HG03135 (cell line): ENCODE results near the gene SYCN.

Experiments used
- ATAC-seq: cut with Tn5 transposase; IDR thresholded peaks from one replicate; pipeline ENCODE4 v1.9.1; 2021; ENCODE audit warnings: mild to moderate bottlenecking, moderate library complexity; ENCODE audit not compliant: unreplicated experiment

SYCN gene

GRCh38 chr19:39196320-39196719 lies 7.7 kb downstream of the SYCN start:
- ATAC-seq = no peak

GRCh38 chr19:39195755-39196154 lies 8.3 kb downstream of the SYCN start:
- ATAC-seq = no peak

GRCh38 chr19:39194832-39195542 lies 9.1 kb downstream of the SYCN start:
- no peak for ATAC-seq

GRCh38 chr19:39193803-39194202 lies 10.3 kb downstream of the SYCN start:
- ATAC-seq = no peak

- ATAC-seq = no peak
Observed at GRCh38 chr19:39192846-39193245, 11.2 kb downstream of the SYCN start.

GRCh38 chr19:39190768-39191167 lies 13.3 kb downstream of the SYCN start:
- no peak for ATAC-seq

GRCh38 chr19:39188960-39189359 lies 15.1 kb downstream of the SYCN start:
- no peak for ATAC-seq

GRCh38 chr19:39187552-39187943 lies 16.5 kb downstream of the SYCN start:
- no peak for ATAC-seq

GRCh38 chr19:39186391-39186790 lies 17.7 kb downstream of the SYCN start:
- ATAC-seq = no peak

GRCh38 chr19:39183104-39183503 lies 21.0 kb downstream of the SYCN start:
- ATAC-seq = no peak

GRCh38 chr19:39182174-39182505 lies 21.9 kb downstream of the SYCN start:
- ATAC-seq = no peak

- no peak for ATAC-seq
Observed at GRCh38 chr19:39181500-39182173, 22.4 kb downstream of the SYCN start.

GRCh38 chr19:39180749-39181148 lies 23.3 kb downstream of the SYCN start:
- no peak for ATAC-seq

- ATAC-seq = no peak
Observed at GRCh38 chr19:39179754-39180153, 24.3 kb downstream of the SYCN start.

- ATAC-seq = no peak
Observed at GRCh38 chr19:39178296-39179006, 25.6 kb downstream of the SYCN start.

- no peak for ATAC-seq
Observed at GRCh38 chr19:39177736-39178135, 26.3 kb downstream of the SYCN start.

GRCh38 chr19:39177110-39177699 lies 26.9 kb downstream of the SYCN start:
- no peak for ATAC-seq

GRCh38 chr19:39175564-39175963 lies 28.5 kb downstream of the SYCN start:
- ATAC-seq = no peak

GRCh38 chr19:39174558-39175544 lies 29.2 kb downstream of the SYCN start:
- ATAC-seq = no peak

- ATAC-seq = no peak
Observed at GRCh38 chr19:39174142-39174541, 29.9 kb downstream of the SYCN start.
